T follicular helper cell (primary cell): Measurements from ENCODE around the gene KRTAP9-7.

Experiments
- DNase-seq: peaks from one replicate; pipeline ENCODE4 v3.0.0-alpha.2; 2020; ENCODE audit warnings: low read depth

KRTAP9-7 gene

DNA sequence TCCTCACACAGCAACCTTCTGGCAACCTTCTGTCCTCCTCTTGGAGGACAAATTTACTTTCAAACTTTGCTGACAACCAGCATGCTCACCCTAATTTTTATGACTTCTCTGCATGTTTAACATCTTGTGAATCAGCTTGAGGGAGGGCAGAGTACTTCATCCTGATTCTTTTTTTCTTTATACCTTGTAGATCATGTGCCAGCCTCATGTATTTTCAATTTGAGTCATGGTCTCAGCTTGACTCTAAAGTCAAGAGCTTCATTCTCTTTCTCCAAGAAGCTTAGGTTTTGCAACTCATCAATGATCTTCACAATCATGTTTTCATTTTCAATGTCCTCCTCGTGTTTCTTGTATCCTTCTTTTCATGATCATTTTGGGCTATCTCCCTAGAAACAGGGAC is 3.6 kb upstream of the KRTAP9-7 start:
- no peak for DNase-seq

DNA sequence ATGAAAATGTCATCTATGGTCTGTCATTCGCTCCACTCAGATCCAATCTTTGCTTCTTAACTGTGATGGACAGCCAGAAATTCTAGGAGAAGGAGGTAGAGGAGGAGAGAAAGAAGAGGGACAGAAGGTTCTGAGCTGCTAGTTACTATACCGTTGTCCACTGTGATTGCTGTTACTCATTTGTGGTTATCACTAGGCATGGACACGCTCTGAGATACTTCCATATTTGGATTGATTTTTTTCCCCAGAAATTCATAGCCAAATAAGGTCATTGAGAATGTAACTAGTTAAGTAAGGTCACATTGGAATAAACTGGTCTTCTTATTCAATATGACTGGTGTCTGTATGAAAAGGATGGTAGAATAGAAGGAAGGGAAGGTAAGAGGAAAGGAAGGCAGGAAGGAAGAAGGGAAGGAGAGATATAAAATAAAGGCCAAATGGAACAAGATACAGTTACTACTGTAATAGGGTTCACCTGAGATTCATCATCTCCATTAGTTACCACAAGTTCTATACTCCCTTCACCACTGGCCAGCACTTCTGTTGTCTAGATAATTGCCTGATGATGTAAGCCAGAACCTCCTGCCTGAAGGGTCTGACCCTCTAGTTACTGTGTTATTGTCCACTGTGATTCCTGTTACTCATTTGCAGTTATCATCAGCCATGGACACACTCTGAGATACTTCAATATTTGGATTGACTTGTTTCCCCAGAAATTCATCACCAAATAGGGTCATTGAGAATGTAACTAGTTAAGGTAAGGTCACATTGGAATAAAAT is 2.9 kb downstream of the KRTAP9-7 start:
- no peak for DNase-seq

DNA sequence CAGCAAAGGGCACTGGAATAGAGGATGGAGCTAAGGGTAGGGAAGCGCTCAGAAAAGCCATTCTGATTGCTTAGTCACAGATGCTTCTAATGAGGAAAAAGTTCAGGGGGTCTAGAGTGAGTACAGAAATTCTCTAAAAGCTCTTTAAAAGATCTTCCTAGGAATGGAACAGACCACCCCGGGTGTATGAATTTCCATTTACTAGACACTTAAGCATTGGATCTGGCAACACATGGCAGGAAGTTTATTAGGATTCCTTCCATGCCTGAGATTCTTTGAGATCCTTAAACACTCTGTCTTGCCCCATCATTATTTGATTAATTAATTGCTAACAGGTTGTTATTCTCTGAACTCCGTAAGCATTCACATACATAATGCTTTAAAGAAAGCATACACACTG is 8.5 kb downstream of the KRTAP9-7 start:
- no peak for DNase-seq

DNA sequence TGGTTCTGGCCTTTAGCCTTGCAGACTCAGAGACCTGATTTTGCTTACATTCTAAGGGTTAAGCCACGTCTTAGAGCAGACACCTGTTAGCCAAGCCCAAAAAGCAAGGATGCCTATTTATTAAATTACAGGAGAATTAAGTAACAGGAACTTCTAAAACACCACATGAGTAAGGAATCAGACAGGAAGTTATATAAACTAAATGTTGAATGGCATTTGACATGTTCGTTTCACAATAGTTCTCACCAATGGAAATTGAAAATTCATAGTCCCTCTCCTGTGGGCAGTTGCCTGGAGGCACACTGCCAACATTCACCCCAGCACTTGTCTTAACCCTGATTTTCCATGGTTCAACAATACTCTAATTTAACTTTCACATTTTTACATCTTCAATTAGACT is 9.0 kb downstream of the KRTAP9-7 start:
- DNase-seq: no peak

DNA sequence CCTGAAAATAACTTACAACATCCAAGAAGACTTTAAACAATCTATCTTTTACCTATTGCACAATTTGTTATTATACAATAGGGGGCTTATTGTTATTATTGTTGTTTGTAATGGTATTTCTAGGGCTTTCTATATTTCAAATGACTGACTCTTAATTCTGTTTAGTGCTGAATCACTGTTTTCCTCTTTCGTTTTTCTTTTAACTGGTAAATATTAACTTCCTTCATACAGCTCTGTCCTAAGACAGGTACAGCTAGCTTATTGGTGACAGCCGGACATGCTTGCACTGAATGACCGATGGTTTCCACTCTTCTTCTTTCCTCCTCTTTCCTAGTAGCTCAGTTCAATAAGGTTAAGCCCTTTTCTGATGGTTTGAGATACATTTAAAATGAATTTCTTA is 11.6 kb downstream of the KRTAP9-7 start:
- no peak for DNase-seq

DNA sequence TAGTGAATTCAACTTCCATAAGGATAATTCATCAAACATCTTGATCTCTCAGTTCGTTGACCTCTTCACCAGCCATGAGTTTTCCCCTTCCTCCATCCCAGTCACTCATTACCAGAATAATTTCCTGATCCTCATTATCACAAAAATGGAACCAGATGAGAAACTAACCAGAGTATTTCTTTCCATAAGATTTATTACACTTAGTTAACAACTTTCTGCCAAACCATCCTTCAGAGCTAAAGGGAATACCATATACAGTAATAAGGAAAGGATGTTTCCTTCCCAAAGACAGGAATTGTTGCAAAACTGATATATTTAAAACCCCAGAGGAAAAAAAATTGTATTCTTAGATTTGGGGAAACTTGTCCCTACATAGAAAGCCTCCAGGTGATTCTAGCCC is 18.5 kb downstream of the KRTAP9-7 start:
- DNase-seq: no peak

DNA sequence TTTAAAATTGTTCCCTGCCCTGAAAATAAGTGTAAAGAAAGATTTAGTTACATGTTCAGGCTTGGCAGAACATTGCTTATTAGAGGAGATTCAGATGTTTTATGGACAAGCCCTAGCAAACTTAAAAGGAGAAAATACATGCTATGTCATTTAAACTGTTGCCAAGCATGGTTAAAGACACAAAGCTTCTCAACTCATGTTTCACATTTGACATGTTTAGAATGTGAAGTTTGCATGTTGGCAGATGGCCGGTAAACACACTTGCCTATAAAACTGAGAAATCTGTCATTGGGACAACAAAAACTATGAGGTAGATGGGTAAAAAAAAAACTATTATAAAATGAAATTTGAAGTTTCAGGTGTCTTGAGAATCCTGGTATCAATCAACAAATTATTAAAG is 21.3 kb downstream of the KRTAP9-7 start:
- no peak for DNase-seq

DNA sequence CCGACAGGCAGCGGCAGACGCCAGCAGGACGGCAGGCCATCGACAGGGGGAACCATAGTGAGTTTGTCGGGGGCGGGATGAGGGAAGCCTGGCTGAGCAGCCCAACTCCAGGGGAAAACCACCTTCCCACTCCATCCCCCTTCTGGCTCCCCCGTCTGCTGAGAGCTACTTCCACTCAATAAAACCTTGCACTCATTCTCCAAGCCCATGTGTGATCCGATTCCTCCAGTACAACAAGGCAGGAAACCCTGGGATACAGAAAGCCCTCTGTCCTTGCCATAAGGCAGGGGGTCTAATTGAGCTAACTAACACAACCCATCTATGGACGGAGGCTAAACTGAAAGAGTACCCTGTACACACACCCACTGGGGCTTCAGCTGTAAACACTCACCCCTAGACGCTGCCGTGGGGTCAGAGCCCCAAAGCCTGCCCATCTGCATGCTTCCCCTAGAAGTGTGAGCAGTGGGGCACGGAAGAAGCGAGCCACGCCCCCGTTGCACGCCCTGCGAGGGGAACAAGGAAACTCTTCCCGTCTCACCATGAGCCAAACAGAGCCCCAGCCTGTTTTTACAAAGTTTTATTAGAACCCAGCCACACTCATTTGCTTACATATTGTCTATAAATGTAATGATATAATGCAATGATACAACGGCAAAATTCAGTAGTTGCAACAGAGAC is 23.1 kb downstream of the KRTAP9-7 start:
- DNase-seq: no peak

DNA sequence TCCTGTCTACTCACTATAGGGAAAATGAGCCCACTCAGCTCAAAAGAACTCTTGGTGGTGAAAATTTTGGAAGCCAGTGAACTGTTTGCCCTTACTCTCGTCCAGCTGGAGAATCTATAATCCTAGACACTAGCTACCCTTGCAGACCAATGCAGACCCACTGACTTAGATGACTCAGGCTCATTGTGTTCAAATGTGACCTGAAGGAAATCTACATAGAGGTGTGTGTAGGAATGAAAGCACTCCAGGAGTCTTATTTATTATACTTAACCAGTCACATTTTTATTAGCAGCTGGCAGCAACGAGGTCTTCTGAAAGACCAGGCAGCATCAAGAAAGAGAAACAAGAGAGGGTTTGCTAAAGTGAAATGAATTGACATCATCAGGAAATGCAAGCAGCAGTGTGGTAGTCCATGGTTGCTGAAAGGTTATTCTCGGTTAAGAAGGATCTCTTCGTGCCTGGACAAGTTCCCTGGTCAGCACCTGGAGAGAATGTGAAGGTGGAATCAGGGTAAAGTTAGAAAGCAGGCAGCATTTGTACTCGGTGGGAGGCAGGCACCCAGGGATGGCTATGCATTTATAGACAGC is 25.8 kb downstream of the KRTAP9-7 start:
- DNase-seq: no peak

DNA sequence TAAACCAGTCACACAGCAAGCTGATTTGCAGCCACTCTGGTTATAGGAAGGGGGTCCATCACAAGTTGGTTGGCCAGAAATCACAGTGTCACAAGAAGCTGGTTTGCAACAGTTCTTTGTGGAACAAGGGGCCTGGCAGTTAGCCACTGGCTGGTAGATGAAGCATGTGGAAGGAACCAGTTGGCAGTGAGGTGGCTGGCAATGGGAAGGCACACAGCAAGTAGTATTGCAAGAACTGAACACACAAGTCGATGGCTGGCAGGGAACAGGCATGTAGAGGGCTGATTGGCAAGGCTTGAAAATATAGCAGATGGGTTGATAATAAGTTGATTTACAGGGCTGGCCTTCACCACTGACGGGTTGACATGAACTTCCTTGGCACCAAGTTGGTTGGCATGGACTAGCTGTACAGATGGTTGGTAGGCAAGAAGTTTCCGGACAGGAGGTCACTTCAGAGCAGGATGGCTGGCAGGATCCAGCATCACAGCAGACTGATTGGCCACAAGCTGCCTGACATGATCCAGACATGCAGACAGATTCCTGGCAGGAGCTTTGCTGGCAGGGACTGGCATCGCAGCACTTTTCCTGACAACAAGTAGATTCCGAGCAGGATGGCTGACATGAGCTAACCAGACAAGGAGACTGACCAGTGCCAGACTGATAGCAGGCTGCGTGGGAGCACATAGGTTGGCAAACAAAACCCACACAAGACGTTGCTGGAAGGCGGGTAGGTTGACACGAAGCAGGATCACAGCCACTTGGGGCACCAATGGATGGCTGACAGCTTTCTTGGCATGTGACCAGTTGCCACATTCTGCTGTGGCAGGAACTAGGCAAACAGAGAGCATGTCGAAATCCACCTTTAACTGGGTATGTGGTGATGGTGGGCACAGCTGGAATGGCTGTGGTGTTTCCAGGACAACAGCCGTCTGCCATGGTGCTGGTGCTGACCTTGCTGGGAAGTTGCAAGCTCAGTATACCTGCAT is 26.7 kb downstream of the KRTAP9-7 start, which contains the start of gene KRTAP29-1:
Gene KRTAP29-1, minus strand, starts transcription at position 936 of the 986 bp plus-strand sequence. Its CDS starts 0 bp downstream, at position 936.
- no peak for DNase-seq

DNA sequence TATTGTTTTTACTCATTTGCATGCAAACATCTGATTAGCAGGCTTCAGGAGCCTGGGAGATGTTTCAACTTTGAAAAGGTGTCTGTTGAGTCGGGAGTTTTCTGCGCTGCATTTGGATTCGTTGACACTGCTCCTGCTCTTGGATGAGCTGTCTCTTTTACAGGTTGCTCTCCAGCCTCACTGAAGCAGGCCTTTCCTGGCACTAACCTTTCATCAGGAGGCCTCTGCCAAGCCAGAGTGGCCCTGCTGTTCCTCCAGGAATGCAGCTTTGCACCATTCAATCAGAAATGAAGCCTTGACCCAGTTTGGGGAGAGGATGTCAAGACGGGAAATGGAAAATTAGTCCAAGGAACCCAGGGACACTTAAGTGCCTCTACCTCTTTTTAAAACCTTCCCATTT is 27.5 kb downstream of the KRTAP9-7 start:
- DNase-seq: no peak

DNA sequence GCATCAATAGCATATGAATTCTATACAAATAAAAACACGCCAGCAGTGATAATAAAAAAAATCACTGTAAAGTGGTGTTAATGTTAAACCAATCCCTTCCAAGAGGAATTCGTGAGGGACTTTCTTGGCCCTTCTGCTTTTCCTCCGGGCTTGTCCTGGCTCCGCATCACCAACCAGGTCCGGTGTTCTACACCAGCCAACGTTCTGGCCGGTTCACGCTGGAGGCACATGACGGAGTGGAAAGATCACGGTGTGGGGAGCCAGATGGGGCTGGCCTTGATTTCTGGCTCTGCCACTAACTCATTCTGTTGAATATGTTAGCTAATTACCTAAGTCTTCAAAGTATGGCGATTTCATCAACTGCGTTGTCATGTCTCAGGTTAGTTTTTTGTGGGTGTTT is 28.6 kb downstream of the KRTAP9-7 start:
- no peak for DNase-seq

DNA sequence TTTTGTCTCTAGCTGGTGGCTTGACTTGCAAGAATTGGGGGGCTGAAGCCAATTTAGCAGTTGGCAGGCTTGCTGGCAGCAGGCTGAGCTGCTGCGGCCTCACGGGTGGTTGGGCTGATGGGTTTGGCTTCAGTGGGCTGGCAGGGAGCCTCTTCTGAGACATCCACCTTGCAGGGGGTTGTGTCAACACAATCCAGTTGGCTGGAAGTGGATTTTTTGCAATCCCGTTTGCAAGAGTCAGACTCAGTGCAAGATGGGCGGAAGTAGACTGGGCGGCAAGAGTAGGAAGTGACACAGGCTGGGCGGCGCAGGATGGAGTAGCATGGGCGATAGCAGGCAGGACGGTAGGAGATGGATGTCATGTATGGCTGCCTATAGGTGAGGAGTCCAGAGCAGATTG is 32.1 kb downstream of the KRTAP9-7 start:
- DNase-seq: no peak

DNA sequence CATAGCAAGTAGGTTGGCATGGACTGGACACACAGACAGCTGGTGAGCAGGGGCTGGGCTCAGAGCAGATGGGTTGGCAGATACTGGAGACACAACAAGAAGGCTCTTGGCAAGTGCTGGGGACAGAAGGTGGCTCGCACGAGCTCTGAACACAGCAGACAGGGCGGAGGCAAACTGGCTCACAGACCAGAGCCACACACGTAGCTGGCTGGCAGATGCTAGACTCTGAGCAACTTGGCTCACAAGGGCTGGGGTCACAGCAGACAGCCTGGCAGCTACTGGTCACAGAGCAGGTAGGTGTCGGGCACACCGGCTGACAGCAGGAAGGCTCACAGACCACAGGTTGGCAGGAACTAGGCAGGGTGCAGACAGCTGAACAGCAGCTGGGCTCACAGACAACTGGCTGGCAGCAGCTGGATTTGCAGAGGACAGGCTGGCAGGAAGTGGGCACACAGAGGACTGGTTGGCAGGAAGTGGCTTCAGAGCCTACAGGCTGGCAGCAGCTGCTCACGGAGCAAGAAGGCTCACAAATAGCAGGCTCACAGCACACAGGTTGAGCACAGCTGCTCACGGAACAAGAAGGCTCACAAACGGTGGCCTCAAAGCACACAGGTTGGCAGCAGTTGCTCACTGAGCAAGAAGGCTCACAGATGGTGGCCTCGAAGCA is 32.9 kb downstream of the KRTAP9-7 start:
- DNase-seq: peak; percentile 73

DNA sequence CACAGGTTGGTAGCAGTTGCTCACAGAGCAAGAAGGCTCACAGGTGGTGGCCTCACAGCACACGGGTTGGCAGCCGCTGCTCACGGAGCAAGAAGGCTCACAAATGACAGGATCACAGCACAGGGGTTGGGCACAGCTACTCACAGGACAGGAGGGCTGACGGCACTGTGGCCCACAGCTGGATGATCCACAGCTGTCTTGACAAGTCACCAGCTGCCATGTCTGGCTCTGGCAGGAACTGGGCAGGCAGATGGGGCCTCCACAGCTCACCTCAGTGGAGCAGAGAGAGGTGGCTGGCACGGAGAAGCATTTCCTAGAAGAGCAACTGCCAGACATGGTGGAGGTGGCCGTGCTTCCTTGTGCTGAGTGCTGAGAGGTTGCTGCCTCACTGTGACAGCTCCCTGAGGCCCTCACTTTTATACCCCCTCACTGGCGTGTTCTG is 33.4 kb downstream of the KRTAP9-7 start, which contains the start of gene KRTAP16-1:
Gene KRTAP16-1, minus strand, starts transcription at position 392 of the 442 bp plus-strand sequence. Its CDS starts 56 bp downstream, at position 336.
- DNase-seq: peak; percentile 33

DNA sequence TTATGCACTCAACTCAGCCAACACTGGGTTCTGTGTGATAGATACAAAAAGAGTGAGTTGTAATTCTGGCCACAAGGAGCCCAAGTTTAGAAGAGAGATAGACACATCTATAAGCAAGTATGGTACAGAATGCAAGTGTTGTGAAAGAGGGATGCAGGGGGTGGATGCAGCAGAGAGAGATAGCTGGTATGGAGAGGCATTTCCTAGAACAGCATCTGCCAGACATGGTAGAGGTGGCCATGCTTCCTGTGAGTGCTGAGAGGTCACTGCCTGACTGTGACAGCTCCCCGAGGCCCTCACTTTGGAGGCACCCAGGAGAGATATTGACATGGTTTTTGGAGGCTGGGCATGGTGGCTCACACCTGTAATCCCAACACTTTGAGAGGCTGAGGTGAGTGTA is 35.6 kb downstream of the KRTAP9-7 start:
- no peak for DNase-seq

DNA sequence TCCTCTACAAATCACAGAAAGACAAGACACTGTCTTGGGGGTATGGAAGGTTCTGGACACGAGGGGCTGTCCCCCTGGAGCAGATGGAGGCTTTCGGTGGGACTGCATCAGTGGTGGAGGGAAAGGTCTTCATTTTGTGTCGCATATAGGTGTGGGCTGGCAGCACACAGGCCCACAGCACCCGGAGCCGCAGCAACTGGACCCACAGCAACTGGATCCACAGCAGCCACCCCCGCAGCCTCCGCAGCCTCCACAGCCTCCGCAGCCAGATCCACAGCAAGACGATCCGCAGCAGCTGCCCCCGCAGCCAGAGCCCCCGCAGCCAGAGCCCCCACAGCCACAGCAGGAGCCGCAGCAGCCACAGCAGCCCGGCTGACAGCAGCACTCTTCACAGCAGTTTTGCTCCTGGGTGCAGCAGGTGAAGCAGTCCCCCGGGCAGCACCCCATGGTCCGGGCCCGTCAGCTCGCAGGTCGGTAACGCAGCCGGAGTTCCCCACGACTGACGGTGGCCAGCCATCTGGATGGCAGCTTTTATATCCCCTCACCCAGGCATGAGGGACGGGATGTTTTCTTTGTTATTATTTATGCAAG is 39.8 kb downstream of the KRTAP9-7 start, which contains the start of gene KRTAP17-1:
Gene KRTAP17-1, minus strand, starts transcription at position 507 of the 591 bp plus-strand sequence. Its CDS starts 60 bp downstream, at position 447.
- DNase-seq: no peak

DNA sequence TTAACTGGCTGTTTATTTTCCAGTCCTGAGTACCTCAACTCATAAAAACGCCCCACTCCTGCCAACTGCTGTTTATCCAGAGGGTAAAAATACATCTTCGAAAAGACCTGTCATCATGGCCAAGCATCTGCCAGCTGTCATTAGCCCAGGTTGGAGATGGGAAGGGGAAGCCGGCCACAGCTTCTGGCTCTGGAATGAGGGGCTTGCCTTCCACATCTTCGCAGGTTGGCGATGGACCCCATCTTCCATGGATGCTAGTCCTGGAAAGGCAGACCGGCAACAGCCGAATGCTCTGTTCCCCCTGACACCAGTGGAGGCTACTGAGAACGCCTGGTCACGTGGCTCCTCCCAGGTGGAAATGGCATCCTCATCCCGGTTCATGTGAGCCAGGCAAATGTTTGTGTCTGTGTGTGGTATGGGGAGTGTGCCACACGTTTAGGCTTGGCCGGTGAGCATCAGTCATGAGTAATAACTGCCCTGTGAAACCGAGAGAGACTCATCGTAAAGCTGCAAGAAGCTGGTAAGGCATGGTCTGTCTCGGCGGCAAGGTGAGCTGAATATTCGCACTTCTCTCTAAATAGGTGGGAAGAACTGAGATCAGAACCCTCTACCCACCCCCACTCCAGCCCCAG is 40.4 kb downstream of the KRTAP9-7 start:
- no peak for DNase-seq

DNA sequence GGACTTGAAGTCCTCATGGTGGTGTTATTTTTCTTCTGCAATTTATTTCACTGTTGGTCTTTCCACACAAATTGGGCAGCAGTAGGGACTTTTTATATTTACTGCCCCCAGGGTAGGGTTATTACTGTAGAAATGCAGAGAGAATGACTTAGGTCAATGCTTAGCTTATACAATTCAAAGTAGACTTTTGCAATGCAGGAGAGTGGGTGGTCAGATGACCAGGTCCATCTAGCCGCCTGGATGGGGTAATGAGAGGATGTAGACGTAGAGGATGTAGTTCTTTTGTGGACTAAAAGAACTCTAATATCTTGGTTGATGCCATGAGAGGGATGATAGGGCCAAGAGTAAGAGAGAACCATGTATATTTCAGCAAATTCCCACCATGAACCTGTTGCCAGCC is 42.7 kb downstream of the KRTAP9-7 start:
- no peak for DNase-seq
